Erythroblast (primary cell): Measurements from ENCODE around the gene CD48.

Experiments
- GATA1 ChIP-seq: IDR thresholded peaks from 2 replicates; pipeline ENCODE4 v1.6.1; 2011; ENCODE audit warnings: low read depth, mild to moderate bottlenecking, control low read depth, low read length, moderate library complexity
- POLR2A ChIP-seq: IDR thresholded peaks from 2 replicates; pipeline ENCODE4 v1.6.1; 2011; ENCODE audit warnings: mild to moderate bottlenecking, low read length

- TF ChIP-seq POLR2A (no peak), GATA1 (no peak)
Observed at GRCh38 chr1:160748878-160749269, 37.3 kb upstream of the CD48 start.
